ENCODE results near the gene TUBB8. TPM values are rescaled to one million over a fixed set of nuclear protein-coding genes. Genes with fewer than 3 reads are reported as not detected.

The TUBB8 gene
- polyA plus RNA-seq = 0.81 TPM
- long read RNA-seq, donor 1 = 0 reads
- long read RNA-seq, donor 2 = 0 reads
- long read RNA-seq, donor 3 = 0 reads
- long read RNA-seq, donor 4 = 0 reads
- long read RNA-seq, donor 5 = 0 reads
- long read RNA-seq, donor 6 = 0 reads
- long read RNA-seq, donor 7 = 0 reads
- long read RNA-seq, donor 8 = 0 reads
- long read RNA-seq, donor 9 = 0 reads
- long read RNA-seq, donor 10 = 0 reads
- long read RNA-seq, donor 11 = 0 reads

- Histone ChIP-seq H3K4me3 (ENCODE audit: low read length) (no peak within 1 kb of the TSS), H3K9me3 (ENCODE audit: control insufficient read depth, low read depth, low read length) (no peaks in the 10 kb centered on the region), H3K27ac (ENCODE audit: low read length) (no peak within 1 kb of the TSS), H3K4me1 (ENCODE audit: control insufficient read depth, insufficient read depth, low read length) (no peaks in the 10 kb centered on the region), H3K27me3 (ENCODE audit: control insufficient read depth, insufficient read depth, low read length) (no peaks in the 10 kb centered on the region), H3K36me3 (ENCODE audit: control insufficient read depth, insufficient read depth, low read length) (no peaks in the 10 kb centered on the region)
- DNase-seq = no peak
- 80% methylated on average over 1 of the region's 34 CpGs for WGBS (ENCODE audit: insufficient coverage, low lambda C conversion rate)
Measured at GRCh38 chr10:48996-49395, at the start of gene TUBB8. TUBB8 (minus strand) TSS chr10:49296; CDS start chr10:49238, 58 bp downstream.

- DNase-seq = no peak
- no peaks in the 10 kb centered on the region for H3K27me3 ChIP-seq (ENCODE audit: control insufficient read depth, insufficient read depth, low read length)
- H3K4me1 ChIP-seq (ENCODE audit: control insufficient read depth, insufficient read depth, low read length) = no peaks in the 10 kb centered on the region
- no peak overlapping the region for H3K27ac ChIP-seq (ENCODE audit: low read length)
- WGBS (ENCODE audit: insufficient coverage, low lambda C conversion rate) = no CpG with 5 or more reads among the region's 1 CpG
- no peak overlapping the region for H3K4me3 ChIP-seq (ENCODE audit: low read length)
- no peaks in the 10 kb centered on the region for H3K36me3 ChIP-seq (ENCODE audit: control insufficient read depth, insufficient read depth, low read length)
- peaks cover 5% of the 10 kb centered on the region for H3K9me3 ChIP-seq (ENCODE audit: control insufficient read depth, low read depth, low read length)
Measured at GRCh38 chr10:96466-96865, 47.4 kb upstream of the TUBB8 start.

GRCh38 chr10:95356-96115, 46.4 kb upstream of the TUBB8 start:
- H3K4me3 ChIP-seq (ENCODE audit: low read length) = no peak overlapping the region
- no peak for DNase-seq
- no peaks in the 10 kb centered on the region for H3K36me3 ChIP-seq (ENCODE audit: control insufficient read depth, insufficient read depth, low read length)
- no peaks in the 10 kb centered on the region for H3K4me1 ChIP-seq (ENCODE audit: control insufficient read depth, insufficient read depth, low read length)
- no peaks in the 10 kb centered on the region for H3K27me3 ChIP-seq (ENCODE audit: control insufficient read depth, insufficient read depth, low read length)
- H3K9me3 ChIP-seq (ENCODE audit: control insufficient read depth, low read depth, low read length) = peaks cover 5% of the 10 kb centered on the region
- no peak overlapping the region for H3K27ac ChIP-seq (ENCODE audit: low read length)
- 29% methylated on average over 1 of the region's 2 CpGs for WGBS (ENCODE audit: insufficient coverage, low lambda C conversion rate)

GRCh38 chr10:94613-95012, 45.5 kb upstream of the TUBB8 start:
- peaks cover 5% of the 10 kb centered on the region for H3K9me3 ChIP-seq (ENCODE audit: control insufficient read depth, low read depth, low read length)
- no CpG with 5 or more reads among the region's 1 CpG for WGBS (ENCODE audit: insufficient coverage, low lambda C conversion rate)

GRCh38 chr10:92846-93245, 43.8 kb upstream of the TUBB8 start:
- H3K27me3 ChIP-seq (ENCODE audit: control insufficient read depth, insufficient read depth, low read length) = no peaks in the 10 kb centered on the region
- no peak overlapping the region for H3K27ac ChIP-seq (ENCODE audit: low read length)
- 70% methylated on average over 2 of the region's 2 CpGs for WGBS (ENCODE audit: insufficient coverage, low lambda C conversion rate)
- H3K4me1 ChIP-seq (ENCODE audit: control insufficient read depth, insufficient read depth, low read length) = peaks cover under 1% of the 10 kb centered on the region
- no peak overlapping the region for H3K4me3 ChIP-seq (ENCODE audit: low read length)
- H3K36me3 ChIP-seq (ENCODE audit: control insufficient read depth, insufficient read depth, low read length) = no peaks in the 10 kb centered on the region
- no peak for DNase-seq
- peaks cover 5% of the 10 kb centered on the region for H3K9me3 ChIP-seq (ENCODE audit: control insufficient read depth, low read depth, low read length)

More at GRCh38 chr10:94613-95012, 45.5 kb upstream of the TUBB8 start:
- Histone ChIP-seq H3K4me3 (ENCODE audit: low read length) (no peak overlapping the region), H3K4me1 (ENCODE audit: control insufficient read depth, insufficient read depth, low read length) (no peaks in the 10 kb centered on the region), H3K27me3 (ENCODE audit: control insufficient read depth, insufficient read depth, low read length) (no peaks in the 10 kb centered on the region), H3K27ac (ENCODE audit: low read length) (no peak overlapping the region), H3K36me3 (ENCODE audit: control insufficient read depth, insufficient read depth, low read length) (no peaks in the 10 kb centered on the region)
- DNase-seq = no peak

- Histone ChIP-seq H3K27ac (ENCODE audit: low read length) (no peak overlapping the region), H3K9me3 (ENCODE audit: control insufficient read depth, low read depth, low read length) (peaks cover 5% of the 10 kb centered on the region), H3K36me3 (ENCODE audit: control insufficient read depth, insufficient read depth, low read length) (no peaks in the 10 kb centered on the region), H3K27me3 (ENCODE audit: control insufficient read depth, insufficient read depth, low read length) (no peaks in the 10 kb centered on the region), H3K4me3 (ENCODE audit: low read length) (no peak overlapping the region), H3K4me1 (ENCODE audit: control insufficient read depth, insufficient read depth, low read length) (peaks cover 6% of the 10 kb centered on the region)
- DNase-seq = no peak
- no CpG with 5 or more reads among the region's 4 CpGs for WGBS (ENCODE audit: insufficient coverage, low lambda C conversion rate)
Measured at GRCh38 chr10:92153-92552, 43.1 kb upstream of the TUBB8 start.

- DNase-seq = no peak
- H3K4me1 ChIP-seq (ENCODE audit: control insufficient read depth, insufficient read depth, low read length) = peaks cover 10% of the 10 kb centered on the region
- no peak overlapping the region for H3K27ac ChIP-seq (ENCODE audit: low read length)
- WGBS (ENCODE audit: insufficient coverage, low lambda C conversion rate) = no CpG with 5 or more reads among the region's 8 CpGs
- no peaks in the 10 kb centered on the region for H3K36me3 ChIP-seq (ENCODE audit: control insufficient read depth, insufficient read depth, low read length)
- H3K9me3 ChIP-seq (ENCODE audit: control insufficient read depth, low read depth, low read length) = peaks cover 3% of the 10 kb centered on the region
- H3K27me3 ChIP-seq (ENCODE audit: control insufficient read depth, insufficient read depth, low read length) = no peaks in the 10 kb centered on the region
- no peak overlapping the region for H3K4me3 ChIP-seq (ENCODE audit: low read length)
Measured at GRCh38 chr10:91313-91712, 42.2 kb upstream of the TUBB8 start.

- Histone ChIP-seq H3K4me1 (ENCODE audit: control insufficient read depth, insufficient read depth, low read length) (peaks cover 10% of the 10 kb centered on the region), H3K4me3 (ENCODE audit: low read length) (no peak overlapping the region), H3K36me3 (ENCODE audit: control insufficient read depth, insufficient read depth, low read length) (no peaks in the 10 kb centered on the region), H3K27me3 (ENCODE audit: control insufficient read depth, insufficient read depth, low read length) (no peaks in the 10 kb centered on the region), H3K27ac (ENCODE audit: low read length) (no peak overlapping the region), H3K9me3 (ENCODE audit: control insufficient read depth, low read depth, low read length) (no peaks in the 10 kb centered on the region)
- no peak for DNase-seq
- 100% methylated on average over 1 of the region's 1 CpG for WGBS (ENCODE audit: insufficient coverage, low lambda C conversion rate)
Measured at GRCh38 chr10:90161-90560, 41.1 kb upstream of the TUBB8 start.

- no peak overlapping the region for H3K27ac ChIP-seq (ENCODE audit: low read length)
Measured at GRCh38 chr10:89248-89647, 40.2 kb upstream of the TUBB8 start.

GRCh38 chr10:88253-88652, 39.2 kb upstream of the TUBB8 start:
- H3K4me1 ChIP-seq (ENCODE audit: control insufficient read depth, insufficient read depth, low read length) = peaks cover 10% of the 10 kb centered on the region
- H3K4me3 ChIP-seq (ENCODE audit: low read length) = no peak overlapping the region
- WGBS (ENCODE audit: insufficient coverage, low lambda C conversion rate) = no CpG with 5 or more reads among the region's 4 CpGs
- no peaks in the 10 kb centered on the region for H3K9me3 ChIP-seq (ENCODE audit: control insufficient read depth, low read depth, low read length)
- H3K27ac ChIP-seq (ENCODE audit: low read length) = no peak overlapping the region
- H3K27me3 ChIP-seq (ENCODE audit: control insufficient read depth, insufficient read depth, low read length) = no peaks in the 10 kb centered on the region
- DNase-seq = peak in 1 of 2 donors; percentile 42
- no peaks in the 10 kb centered on the region for H3K36me3 ChIP-seq (ENCODE audit: control insufficient read depth, insufficient read depth, low read length)

More at GRCh38 chr10:89248-89647, 40.2 kb upstream of the TUBB8 start:
- Histone ChIP-seq H3K4me1 (ENCODE audit: control insufficient read depth, insufficient read depth, low read length) (peaks cover 10% of the 10 kb centered on the region), H3K9me3 (ENCODE audit: control insufficient read depth, low read depth, low read length) (no peaks in the 10 kb centered on the region), H3K36me3 (ENCODE audit: control insufficient read depth, insufficient read depth, low read length) (no peaks in the 10 kb centered on the region), H3K27me3 (ENCODE audit: control insufficient read depth, insufficient read depth, low read length) (no peaks in the 10 kb centered on the region), H3K4me3 (ENCODE audit: low read length) (no peak overlapping the region)
- DNase-seq = no peak
- no CpG with 5 or more reads among the region's 2 CpGs for WGBS (ENCODE audit: insufficient coverage, low lambda C conversion rate)

Measured in large intestine (tissue), 12 donors.